SIG-M5 (cell line): ENCODE data around the gene TPT1.

Source experiments
- DNase-seq: peaks from one replicate; lab custom pipeline; 2025; lab: John Stamatoyannopoulos, UW

The TPT1 gene

DNA sequence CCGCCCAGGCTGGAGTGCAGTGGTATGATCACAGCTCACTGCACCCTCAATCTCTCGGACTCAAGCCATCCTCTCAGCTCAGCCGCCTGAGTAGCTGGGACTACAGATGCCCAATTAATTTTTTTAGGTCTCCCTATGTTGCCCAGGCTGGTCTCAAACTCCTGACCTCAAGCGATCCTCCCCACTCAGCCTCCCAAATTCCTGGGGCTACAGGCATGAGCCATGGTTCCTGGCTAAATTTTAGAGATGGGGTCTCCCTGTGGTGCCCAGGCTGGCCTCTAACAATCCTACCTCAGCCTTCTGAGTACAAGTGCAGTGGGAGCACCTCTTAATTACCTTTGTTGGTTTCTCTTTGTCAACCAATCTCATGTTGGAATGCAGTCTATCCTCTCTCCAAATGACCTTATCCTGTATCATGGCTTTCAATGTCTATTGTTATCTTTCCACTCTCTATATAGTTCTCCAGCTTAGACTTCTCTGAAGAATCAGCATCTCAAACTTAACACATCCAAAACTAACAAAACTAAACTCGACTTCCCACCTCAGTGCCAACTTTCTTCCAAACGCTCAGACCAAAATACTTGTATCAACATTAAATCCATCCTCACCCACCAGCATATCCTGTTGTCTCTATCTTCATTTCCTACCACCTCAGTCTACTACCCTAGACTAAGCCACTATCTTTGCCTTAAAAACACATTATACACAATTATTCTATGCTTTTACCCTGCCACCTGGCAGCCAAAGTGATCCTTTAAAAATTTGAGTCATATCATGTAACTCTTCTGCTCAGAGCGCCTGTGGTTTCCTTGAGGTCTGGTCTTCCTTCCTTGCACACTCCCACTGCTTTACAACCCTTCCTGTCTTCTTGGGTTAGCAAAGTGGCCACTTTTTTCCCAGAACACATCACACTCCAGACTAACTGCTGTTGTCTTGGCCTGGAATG lies 6.7 kb downstream of the TPT1 start:
- DNase-seq, result no peak

DNA sequence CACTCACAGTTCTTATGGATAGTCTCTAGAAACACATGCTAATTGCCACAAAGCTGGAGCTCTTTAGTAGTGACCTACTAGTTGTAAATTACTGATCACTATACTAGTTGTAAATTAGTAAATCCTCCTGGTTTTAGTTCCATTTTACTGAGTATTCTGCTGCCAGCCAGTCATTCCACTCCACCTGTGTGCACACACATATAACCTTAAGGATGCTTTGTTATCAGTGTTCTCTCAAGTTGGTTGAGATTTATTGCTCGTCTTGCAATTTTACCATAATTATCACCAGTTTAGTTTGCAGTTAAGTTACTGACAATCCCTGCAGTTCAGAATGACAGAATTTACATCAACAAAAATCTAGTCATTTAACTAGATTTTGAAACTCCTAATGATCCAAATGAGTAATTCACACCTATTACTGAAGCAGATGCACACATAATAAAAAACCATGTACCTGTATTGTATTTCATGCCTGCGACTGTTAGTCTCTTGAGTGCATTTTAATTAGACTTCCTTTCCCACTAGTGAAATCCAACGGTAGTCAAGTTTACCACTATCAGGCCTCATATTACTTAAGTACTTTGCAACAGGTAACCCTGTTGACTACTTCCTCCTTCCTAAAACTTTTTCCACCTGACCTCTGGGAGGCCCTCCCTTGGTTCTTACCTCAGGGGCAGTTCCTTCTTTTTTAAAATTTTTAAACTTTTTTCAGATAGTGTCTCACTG lies 7.6 kb downstream of the TPT1 start:
- DNase-seq, result no peak

DNA sequence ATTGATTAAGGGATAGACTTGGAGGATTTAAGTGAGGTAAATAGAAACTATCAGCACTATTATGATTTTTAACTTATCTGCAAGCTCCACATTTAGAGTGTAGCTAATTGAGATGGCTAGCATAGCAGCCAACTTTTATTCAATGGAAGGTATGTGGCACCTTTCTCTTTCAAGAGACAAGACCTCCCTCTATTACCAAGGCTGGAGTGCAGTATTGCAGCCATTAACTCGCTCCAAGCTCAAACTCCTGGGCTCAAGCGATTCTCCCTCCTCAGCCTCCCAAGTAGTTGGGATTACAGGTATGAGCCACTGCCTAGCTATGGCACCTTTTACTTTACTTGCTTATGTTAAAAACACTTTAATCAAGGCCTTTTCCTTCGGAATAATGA lies 8.2 kb downstream of the TPT1 start:
- no peak for DNase-seq

DNA sequence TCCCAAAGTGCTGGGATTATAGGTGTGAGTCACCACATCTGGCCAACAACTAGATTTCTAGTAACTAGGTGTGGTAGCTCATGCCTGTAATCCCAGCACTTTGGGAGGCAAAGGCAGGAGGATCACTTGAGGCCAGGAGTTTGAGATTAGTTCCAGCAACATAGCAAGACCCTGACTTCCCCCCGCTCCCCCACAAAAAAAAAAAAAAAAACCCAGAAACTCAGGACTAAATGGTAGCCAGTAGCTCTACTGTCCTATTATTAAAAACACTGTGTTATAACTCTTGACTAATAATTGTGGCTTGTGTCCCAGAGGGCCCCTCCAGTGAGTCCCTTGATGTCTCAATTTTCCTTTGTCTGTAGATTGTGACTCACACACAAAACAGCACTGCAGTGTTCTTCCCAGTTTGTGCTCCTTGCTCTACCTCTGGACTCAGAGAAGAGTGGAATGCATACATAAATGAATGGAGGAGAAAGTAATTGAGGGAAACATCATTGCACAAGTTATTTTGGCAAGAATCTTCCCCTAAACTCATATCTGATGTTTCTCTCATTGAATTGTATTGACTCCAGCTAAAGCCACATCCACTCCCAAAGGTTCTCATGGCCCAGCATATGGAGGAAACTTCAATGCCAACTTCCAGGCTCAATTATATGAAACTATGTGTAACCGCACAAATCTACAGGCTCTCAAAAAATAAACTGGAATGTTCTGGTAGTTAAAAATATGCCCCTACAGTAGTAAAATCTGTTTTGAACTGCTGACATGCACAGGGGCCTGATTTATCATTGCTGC lies 8.8 kb downstream of the TPT1 start:
- DNase-seq, result no peak

DNA sequence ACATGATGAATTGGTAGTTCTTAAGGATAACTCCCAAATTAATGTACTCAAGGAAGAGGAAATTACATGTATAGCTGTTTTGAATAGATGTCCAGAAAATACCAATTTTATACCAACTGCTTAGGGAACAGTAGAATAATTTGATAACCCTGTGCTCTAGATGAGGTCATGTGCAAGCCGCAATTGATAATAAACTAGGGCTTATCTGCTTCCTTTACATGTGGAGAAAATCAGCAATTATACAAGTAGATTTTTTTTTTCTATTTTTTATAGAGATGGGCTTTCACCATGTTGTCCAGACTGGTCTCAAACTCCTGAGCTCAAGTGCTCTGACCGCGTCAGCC lies 9.3 kb downstream of the TPT1 start:
- no peak for DNase-seq

DNA sequence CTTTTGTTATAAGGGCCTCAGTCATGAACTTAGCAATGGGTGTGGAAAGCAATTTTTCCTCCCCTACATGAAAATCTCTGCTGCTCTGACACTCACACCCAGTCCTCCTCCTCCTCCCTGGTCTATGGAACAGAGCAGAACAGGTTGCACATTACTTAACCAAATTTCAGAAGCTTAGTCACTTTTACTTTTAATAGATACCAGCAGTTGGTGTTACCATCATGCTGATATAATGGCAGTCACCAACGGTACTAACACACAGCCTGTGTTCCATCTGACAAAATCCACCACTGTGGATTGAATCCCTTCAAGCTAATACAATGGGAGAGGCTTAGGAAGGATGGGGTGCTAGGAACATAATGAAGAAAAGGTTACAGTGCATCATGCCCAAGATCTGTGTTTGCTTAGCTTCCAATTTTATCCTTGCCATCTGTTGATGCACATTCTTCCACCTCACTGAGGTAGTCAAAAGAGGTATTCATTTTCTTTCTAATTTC lies 9.8 kb downstream of the TPT1 start:
- DNase-seq, result no peak

DNA sequence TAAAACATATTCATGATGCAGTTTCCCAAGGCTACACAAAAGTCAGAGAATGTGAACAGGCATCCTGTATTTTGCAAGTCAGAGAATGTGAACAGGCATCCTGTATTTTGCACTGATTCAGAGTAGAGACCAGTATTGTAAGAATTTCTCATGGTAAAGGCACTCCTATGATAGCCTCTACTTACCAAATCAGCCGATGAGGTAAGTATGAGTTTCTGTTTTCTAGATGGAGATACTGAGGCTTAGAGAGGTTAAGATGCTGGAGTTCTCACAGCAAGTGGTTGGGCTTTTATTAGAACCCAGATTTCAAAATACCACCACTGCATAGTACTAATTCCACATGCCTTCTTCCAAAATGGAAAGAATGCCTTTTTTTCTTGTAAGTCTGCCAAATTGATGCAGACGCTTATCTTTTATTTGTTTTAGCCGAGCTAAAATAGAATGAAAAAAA lies 12.3 kb downstream of the TPT1 start:
- DNase-seq, result no peak

DNA sequence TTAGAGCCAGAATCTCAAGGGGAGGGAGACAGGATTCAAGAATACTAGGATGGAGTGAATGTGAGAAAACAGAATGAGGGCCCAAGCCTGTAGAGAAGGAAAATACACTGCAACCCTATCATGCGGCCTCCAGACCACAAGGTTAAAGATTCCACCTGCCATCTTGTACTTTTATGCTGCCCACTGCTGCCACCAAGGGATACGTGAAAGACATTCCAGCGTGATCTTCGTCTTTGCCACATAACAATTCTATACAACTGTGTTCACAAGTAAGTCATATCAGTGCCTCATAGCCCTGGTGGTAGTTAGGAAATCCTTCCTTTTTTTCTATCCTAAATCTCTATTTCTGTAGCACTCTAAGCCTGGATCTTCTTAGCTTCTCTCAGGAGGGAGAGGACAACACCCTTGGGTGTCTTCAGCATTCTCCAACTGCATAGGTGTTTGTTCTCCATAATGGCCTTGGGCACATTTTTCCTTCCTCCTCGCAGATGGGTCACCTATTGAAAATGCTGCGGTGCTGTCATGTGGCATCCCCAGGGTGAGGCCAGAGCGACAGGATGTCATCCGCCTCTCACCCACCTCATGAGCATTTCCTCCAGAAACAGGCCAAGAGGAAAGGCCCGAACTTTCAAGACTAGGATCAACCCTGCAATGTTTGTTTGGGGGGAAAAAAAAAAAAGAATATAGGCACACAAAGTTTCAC lies 13.6 kb downstream of the TPT1 start:
- no peak for DNase-seq

DNA sequence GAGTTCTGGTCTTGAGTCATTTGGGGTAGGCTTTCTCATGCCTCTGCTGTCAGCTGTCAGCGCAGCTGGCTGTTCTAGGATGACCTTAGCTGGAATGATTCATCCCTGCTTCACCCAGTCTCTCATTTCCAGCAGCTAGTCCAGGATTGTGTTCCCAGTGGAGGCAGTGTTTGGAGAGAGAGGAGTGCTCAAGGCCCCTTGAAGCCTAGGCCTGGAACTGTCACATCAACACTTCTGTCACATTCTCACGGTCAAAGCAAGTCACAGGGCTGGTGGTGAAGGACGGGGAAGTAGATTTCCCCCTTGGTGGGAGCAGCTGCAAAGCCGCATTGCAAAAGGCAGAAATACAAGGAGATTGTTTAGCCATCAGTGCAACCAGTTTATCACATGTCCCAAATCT lies 15.2 kb downstream of the TPT1 start:
- no peak for DNase-seq

DNA sequence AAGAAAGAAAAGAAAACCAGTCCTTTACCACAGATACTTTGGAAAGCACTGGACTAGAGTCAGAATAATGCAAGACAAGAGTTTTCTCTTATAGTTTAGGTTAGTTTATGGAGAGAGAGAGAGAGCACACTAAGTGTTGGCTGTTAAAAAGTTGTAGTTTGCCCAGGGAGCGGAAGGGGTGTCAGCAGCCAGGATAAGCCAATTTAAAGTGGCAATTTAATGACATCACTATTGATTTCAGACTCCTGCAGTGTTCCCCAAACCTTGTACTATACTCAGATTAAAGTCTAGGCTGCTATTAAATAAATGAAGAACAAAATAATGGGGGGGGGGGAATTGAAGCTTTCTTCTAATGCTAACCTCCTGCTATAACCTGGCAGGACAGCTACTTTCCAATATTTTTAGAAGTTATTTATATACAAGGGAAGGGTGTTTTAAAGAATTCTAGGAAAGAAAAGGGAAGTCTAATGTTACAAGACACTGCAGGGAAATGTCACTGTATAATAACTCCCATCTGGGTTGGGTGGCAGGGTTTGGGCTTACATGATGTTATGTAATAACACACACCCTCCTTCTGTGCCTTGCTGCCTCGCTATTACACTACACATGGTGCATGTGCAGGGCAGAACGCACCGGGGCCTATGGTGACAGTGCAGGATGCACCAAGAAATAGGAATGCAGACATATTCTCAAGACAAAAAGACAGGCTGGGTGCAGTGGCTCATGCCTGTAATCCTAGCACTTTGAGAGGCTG lies 19.9 kb downstream of the TPT1 start:
- DNase-seq, result no peak

DNA sequence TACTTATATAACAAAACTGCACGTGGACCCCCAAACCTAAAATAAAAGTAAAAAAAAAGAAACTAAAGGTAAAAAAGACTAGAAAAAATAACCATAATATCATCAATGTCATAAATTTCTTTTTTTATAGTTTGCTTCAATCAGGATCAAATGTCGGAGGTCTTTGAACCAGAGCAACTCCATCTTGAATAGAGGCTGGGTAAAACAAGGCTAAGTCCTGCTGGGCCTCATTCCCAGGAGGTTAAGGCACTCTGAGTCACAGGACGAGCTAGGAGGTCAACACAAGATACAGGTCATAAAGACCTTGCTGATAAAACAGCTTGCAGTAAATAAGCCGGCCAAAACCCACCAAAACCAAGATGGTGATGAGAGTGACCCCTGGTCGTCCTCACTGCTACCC lies 24.0 kb downstream of the TPT1 start:
- DNase-seq, result no peak

DNA sequence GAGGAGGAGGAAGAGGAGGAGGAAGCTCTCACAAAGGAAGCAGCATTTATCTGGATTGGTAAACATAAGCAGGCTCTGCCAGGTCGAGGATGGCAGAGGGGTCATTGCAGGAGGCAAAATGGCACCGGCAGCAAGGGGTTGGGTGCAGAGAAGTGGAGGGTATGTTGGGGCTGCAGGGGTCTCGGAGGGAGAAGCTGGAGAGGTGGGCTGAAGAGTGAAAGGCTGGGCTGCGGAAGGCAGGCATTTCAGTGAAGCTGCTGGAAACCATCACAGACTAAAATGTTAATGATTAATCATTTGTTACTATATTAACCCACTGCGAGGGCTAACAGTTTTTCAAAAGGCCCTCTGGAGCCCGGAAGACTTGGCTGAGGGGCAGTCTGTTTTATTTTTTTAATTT lies 24.6 kb downstream of the TPT1 start:
- no peak for DNase-seq

DNA sequence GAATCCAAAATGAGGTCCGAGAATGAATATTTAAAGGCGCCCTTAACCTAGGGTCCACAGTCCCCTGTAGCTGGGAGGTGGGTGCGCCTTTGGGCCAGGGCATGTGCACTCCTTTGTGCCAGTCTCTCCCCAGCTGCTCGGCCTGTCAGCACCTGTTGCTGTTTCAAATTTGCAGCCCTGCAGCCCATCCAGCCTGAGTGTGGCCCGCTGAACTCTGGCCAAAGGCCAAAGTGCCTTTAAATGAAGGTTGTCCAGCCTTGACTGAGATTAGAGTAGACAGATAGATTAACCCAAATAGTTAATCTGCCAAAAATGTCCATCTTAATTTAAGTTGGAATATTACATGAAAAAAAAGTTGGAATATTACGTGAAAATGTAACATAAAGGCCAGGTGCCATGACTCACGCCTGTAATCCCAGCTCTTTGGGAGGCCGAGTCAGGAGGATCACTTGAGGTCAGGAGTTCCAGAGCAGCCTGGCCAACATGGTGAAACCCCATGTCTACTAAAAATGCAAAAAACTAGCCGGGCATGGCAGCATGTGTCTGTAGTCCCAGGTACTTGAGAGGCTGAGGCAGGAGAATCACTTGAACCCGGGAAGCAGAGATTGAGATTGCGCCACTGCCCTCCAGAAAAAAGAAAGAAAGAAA lies 25.3 kb downstream of the TPT1 start:
- DNase-seq, result no peak

DNA sequence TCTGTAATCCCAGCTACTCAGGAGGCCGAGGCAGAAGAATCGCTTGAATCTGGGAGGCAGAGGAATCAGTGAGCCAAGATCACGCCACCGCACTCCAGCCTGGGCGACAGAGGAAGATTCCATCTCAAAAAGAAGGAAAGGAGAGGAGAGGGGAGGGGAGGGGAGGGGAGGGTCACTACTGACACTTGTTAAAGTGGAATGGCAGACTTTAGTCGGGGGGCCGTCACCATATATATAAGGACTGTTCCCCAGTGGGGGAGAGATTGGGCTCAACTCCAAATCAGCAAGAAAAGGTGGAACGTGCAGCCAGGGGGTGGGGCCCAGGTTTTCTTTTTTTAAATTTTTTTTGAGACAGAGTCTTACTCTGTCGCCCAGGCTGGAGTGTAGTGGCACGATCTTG lies 26.2 kb downstream of the TPT1 start:
- no peak for DNase-seq

DNA sequence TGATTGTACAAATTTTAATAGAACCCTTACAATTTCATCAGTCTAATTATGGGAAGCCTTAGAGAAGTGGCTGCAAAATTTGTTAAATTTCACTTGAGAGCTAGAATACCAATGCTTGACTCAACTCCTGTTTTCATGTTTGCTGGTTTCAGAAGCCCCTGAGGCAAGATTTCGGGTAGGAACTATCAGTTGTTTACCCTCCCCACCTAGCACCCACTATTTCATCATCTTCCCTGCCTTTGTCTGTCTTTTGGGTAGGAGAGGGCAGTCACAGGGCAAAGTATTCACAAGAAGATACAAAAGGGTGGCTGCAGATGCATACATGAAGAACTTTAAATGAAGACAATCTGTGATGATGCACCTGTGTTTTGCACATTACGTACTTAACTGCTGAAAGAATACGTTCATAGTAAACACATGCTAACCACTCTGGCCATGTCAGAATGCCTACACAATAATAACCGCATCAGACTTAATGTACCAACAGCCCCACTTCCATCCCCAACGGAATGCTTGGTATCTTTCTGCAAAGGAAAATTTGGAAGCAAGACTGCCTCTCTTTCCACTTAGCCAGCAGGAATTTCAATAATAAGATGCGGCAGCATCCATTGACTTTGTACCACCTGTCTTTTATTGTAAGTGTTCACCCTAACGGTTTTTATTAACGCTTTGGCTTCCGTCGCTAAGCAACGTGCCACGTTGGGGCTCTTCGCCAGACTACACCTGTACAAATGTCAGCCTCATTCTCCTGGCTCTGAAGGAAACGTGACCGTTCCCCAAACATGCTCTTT lies 30.4 kb downstream of the TPT1 start:
- no peak for DNase-seq

DNA sequence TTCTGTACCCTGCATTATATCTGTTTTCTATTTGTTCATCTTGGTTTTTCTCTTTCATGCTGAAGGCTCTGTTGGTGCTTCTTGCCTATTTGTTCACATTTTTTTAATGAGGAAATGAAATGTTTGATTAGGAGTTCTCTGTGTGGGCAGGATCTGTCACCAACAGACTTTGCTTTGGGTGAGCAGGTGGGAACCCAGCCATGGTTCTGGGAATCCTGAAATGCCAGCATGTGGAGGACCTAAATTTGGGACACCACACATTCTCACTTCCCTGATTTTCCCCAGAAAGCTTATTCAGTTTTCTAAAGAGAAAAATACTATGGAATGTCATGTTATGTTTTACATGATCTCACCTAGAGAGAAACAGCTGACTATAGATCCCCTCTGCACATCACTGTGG lies 34.0 kb downstream of the TPT1 start:
- DNase-seq, result no peak

DNA sequence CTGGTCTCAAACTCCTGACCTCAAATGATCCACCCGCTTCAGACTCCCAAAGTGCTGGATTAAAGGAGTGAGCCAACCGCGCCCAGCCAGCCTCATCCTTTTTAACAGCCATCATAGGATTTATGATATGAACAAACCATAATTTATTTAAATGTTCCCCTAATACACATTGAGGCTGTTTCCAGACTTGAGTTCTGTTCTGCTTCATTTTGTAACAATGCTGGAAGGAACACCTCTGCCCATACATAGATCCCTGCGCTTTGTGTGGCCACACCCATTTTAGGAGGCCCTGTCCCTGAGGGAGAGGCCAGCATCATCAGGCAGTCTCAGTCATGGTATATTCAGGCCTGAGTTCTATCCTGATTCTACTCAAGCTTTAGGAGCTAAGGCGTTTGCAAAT lies 35.9 kb downstream of the TPT1 start:
- no peak for DNase-seq

DNA sequence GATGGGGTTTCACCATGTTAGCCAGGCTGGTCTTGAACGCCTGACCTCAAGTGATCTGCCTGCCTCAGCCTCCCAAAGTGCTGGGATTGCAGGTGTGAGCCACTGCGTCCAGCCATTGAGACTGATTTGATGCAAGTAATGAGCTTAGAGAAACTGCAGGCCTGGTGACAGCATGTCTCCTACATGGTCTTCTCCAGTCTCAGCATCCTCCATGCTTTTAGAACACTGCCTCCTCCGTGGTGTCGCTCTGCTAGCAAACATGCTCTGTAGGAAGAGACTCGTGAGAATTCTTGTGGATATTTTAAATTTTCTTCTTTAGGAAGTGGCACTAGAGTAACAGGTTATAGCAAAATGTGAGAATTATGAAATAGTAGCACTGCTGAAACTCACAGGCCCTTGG lies 37.1 kb downstream of the TPT1 start:
- no peak for DNase-seq

DNA sequence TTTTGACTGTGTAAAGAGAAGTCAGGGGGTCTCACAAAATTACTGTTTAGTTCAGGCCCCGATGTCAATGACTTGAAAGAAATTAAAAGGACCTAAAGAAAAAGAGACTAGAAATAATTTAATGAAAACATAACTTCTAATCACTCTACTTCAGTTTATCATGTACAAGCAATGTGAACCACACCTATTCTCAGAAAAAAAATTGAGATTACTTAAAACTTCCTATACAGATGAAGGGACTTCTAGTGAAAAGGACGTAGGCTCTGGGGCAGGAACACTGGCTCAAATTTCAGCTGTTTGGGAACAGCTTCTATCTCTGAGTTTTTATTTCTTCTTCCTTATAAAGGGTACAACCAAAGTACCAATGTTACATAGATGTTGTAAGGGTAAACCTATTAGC lies 38.0 kb downstream of the TPT1 start:
- DNase-seq, result no peak

DNA sequence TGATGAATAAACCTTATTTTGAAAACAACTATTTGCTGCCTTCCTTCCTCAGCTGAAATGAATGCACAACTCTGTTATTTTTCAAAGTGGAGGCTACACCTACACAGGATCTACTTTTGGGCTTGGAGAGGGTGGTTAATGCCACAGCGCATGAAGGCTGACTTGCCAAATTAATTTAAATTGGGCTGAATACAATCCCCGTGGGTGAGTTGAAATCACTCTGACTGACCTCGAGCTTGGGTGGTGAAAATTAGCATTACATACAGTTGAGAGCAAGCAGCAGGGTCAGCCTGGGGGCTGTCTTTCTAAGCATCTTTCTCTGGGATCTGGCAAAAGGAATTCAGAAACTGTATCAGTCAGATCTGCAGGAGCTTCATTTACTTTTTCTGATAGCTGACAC lies 38.5 kb downstream of the TPT1 start:
- no peak for DNase-seq
